Dermis microvascular lymphatic vessel endothelial cell (primary cell): ENCODE data around the gene HDAC9. TPM values are rescaled to one million over a fixed set of nuclear protein-coding genes. Genes with fewer than 3 reads are reported as not detected.
"Not testable (repeated sequence)": the region's sequence is repeated elsewhere in the genome, so short reads cannot be mapped to it uniquely, and the experiment has no call there.

Source experiments
- DNase-seq, 2 donors: peaks; one replicate each; pipeline versions ENCODE4 v3.0.0 to v3.0.0-alpha.2; 2010; ENCODE audit warnings: low read depth in 2 of 2
- total RNA-seq: library from RNA; depleted of rRNA; stranded (reverse); fragments of >200 nt; gene quantifications from 2 replicates; pipeline ENCODE4 v1.2.1, GENCODE V29; 2014

The HDAC9 gene
- total RNA-seq, 1 donor from 2014 or later, result 5.3 TPM

GRCh38 chr7:18940593-18941134 lies 445.1 kb downstream of the HDAC9 start:
- DNase-seq, result no peak

GRCh38 chr7:18941207-18941606 lies 445.7 kb downstream of the HDAC9 start:
- no peak for DNase-seq

- no peak for DNase-seq
These were observed 453.0 kb downstream of the HDAC9 start for GRCh38 chr7:18948521-18948920.

GRCh38 chr7:18952846-18953245 lies 457.3 kb downstream of the HDAC9 start:
- DNase-seq, result no peak

GRCh38 chr7:18958627-18959026 lies 463.1 kb downstream of the HDAC9 start:
- no peak for DNase-seq

GRCh38 chr7:18960725-18961124 lies 465.2 kb downstream of the HDAC9 start:
- no peak for DNase-seq

- no peak for DNase-seq
These were observed 466.5 kb downstream of the HDAC9 start for GRCh38 chr7:18962031-18962430.

GRCh38 chr7:18965657-18966056 lies 470.1 kb downstream of the HDAC9 start:
- no peak for DNase-seq

GRCh38 chr7:18967755-18968154 lies 472.2 kb downstream of the HDAC9 start:
- not testable (repeated sequence) for DNase-seq

- no peak for DNase-seq
These were observed 476.3 kb downstream of the HDAC9 start for GRCh38 chr7:18971839-18972238.

GRCh38 chr7:18974803-18975202 lies 479.3 kb downstream of the HDAC9 start:
- no peak for DNase-seq

- no peak for DNase-seq
These were observed 479.7 kb downstream of the HDAC9 start for GRCh38 chr7:18975276-18975675.

GRCh38 chr7:18975689-18976280 lies 480.2 kb downstream of the HDAC9 start:
- DNase-seq, result no peak

GRCh38 chr7:18976715-18977471 lies 481.3 kb downstream of the HDAC9 start:
- peak in 1 of 2 donors; percentile 23 for DNase-seq

GRCh38 chr7:18978108-18978495 lies 482.6 kb downstream of the HDAC9 start:
- DNase-seq, result peak in 1 of 2 donors; percentile 57

- DNase-seq, result not testable (repeated sequence)
These were observed 495.2 kb downstream of the HDAC9 start for GRCh38 chr7:18990700-18991099.

GRCh38 chr7:18993933-18994668 lies 498.6 kb downstream of the HDAC9 start:
- no peak for DNase-seq

GRCh38 chr7:18995270-18995671 lies 499.7 kb downstream of the HDAC9 start:
- DNase-seq, result no peak

- DNase-seq, result no peak
These were observed 500.4 kb downstream of the HDAC9 start for GRCh38 chr7:18995811-18996426.

GRCh38 chr7:18996583-18996982 lies 501.0 kb downstream of the HDAC9 start:
- DNase-seq, result no peak

GRCh38 chr7:18997477-18998150 lies 502.1 kb downstream of the HDAC9 start:
- DNase-seq, result no peak
